Right forelimb (tissue), 1 donor: ENCODE results near the gene INTS7.
"Not testable (repeated sequence)": the region's sequence is repeated elsewhere in the genome, so short reads cannot be mapped to it uniquely, and the experiment has no call there.

Experiments
- DNase-seq: peaks from one replicate; pipeline ENCODE4 v3.0.0-alpha.2; 2018

Gene INTS7

DNA sequence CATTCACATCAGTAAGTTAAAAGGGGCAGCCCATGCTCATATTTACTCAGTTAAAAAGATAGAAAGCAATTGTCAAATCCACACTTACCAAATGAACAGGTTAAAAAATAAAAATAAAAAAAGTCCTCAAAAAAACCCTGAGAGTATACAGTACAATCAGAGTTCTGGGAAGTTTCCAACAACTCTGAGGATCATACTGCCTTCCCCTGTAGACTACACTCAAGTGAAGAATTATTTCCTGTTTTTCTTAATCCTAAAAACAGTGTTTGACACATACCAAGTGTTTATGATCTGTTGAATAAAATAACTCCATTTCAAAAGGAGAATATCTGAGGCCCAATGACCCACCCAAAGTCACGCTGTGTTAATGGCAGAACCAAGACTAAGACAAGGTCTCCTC is 61.8 kb downstream of the INTS7 start:
- no peak for DNase-seq

DNA sequence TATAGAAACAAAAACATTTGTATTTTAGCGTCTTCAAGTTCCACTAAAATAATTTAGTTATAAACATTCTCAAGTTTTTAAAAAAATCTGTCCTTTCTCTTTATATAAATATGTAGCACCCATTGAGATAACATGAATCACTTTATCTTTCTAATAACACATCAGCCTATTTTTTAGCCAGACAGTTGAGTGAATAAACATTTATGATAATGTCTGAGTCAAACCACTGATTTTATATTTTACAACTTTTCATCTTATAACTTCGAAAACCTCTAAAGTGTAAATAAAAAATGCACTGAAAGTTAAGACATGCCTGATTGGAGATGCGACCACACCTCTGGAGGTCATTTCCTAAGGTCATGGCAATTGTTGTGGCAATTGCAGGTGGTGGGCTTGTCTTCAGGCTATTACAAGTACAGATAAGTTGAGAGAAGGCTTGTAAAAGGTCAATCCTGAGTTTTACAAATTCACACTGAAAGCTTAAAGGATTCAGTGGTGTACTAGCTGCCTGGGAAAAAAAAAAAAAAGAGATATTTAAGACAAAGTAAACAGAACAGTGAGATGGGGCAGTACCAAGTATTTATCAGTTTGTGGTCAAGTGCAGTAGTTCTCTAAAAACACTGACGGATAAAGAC is 67.0 kb downstream of the INTS7 start:
- DNase-seq, result no peak

DNA sequence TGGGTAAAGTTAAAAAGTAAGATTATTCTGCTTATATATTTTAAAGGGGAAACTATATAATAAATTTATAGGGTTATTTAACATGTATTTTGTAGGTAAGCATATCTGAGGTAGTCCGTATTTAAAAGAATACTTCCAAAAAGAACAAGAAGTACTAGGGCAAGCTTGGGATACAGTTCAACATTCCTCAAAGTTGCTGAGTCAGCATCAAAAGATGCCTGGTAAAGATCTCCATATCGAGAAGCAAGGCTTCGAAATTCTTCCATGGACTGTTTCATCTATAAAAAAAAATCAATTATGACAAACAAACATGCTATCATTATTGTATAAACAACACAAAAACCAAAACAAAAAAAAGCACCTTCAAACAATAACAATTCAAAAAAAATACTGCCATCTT is 67.7 kb downstream of the INTS7 start:
- DNase-seq, result no peak

DNA sequence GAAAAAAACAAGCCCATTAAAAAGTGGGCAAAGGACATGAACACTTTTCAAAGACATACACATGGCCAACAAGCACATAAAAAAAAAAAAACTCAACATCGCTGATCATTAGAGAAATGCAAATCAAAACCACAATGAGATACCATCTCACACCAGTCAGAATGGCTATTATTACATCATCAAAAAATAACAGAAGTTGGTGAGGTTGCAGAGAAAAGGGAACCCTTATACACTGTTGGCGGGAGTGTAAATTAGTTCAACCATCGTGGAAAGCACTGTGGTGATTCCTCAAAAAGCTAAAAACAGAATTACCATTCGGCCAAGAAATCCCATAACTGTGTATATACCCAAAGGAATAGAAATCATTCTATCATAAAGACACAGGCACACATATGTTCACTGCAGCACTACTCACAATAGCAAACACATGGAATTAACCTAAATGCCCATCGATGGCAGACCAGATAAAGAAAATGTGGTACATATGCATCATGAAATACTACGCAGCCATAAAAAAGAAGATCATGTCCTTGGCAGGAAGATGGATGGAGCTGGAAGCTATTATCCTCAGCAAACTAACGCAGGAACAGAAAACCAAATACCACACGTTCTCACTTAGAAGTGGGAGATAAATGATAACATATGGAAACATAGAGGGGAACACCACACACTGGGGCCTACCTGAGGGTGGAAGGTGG is 70.1 kb downstream of the INTS7 start:
- DNase-seq, result no peak

DNA sequence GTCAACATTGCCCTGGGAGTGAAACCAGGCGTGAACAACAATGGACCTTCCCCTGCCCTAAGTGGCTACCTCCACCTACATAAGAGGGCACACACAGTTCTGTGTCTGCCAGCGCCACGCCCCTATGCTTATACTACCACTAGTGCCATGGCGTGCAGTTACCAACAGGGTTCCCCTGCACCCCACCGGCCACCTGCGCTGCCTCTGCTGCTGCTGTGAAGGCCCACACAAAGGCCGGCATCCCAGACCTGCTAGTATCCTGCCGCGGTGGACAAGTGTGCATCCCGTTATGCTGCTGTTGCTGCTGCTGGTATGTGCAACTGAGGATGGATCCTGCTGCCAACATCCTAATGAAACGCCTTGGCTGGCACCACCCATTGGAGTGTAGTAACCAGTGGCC is 75.7 kb downstream of the INTS7 start:
- no peak for DNase-seq

DNA sequence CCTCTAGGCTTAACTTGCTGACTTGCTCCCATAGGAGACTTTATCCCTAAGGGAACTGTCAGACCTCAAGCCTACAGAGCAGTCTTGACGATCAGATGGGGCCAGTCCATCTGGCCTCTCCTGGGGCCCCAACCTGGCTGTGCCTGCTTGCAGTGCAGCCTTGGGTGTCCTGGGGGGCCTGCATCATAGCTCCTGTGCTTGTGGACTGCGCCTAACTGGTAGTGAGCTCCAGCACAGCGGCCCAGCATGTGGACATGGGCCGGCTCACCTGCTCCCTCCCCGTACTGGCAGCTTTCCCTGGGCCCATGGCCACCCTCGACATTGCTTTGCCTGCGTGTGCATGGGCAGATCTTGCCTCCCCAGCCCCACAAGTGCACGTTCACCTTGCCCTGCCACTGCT is 76.1 kb downstream of the INTS7 start:
- DNase-seq, result no peak

DNA sequence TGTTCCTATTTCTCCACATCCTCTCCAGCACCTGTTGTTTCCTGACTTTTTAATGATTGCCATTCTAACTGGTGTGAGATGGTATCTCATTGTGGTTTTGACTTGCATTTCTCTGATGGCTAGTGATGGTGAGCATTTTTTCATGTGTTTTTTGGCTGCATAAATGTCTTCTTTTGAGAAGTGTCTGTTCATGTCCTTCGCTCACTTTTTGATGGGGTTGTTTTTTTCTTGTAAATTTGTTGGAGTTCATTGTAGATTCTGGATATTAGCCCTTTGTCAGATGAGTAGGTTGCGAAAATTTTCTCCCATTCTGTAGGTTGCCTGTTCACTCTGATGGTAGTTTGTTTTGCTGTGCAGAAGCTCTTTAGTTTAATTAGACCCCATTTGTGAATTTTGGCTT is 81.3 kb downstream of the INTS7 start:
- DNase-seq, result not testable (repeated sequence)

DNA sequence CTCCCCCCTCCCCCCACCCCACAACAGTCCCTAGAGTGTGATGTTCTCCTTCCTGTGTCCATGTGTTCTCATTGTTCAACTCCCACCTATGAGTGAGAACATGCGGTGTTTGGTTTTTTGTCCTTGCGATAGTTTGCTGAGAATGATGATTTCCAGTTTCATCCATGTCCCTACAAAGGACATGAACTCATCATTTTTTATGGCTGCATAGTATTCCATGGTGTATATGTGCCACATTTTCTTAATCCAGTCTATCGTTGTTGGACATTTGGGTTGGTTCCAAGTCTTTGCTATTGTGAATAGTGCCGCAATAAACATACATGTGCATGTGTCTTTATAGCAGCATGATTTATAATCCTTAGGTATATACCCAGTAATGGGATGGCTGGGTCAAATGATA is 81.8 kb downstream of the INTS7 start:
- DNase-seq, result not testable (repeated sequence)

DNA sequence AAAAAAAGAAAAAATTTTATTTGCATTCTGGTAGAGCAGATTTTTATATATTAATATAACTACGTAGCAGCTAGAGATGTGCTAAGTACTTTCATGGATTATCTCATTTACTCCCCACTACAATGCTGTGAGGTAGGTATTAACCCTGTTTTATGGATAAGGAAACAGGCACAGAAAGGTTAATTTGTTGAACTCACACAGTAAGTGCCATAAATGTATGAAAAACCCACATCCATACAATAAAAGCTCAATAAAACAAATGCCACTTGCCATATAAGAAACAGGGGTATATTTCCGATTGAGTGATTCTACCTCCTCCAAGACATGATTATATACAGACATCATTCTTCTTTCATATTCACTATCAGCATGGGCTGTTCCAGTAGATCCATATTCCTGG is 83.1 kb downstream of the INTS7 start:
- DNase-seq, result no peak

DNA sequence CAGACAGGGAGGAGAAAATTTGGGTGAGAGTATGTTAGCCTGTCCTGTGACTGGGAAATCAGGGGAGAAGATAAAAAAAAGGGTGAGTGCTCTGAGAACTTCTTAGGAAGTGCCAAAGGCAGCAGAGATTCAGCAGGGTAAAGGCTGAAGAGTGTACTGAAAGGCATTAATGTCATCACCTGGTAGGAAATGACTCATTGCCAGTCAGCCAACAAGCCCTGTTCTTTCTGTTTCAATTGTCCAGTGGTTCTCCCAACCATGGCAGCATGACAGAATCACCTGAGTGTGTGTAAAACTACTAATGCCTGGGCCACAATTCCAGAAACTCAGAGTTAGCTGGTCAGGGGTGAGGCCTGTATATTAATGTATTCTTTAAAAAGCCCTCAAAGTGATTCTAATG is 83.5 kb downstream of the INTS7 start:
- no peak for DNase-seq

DNA sequence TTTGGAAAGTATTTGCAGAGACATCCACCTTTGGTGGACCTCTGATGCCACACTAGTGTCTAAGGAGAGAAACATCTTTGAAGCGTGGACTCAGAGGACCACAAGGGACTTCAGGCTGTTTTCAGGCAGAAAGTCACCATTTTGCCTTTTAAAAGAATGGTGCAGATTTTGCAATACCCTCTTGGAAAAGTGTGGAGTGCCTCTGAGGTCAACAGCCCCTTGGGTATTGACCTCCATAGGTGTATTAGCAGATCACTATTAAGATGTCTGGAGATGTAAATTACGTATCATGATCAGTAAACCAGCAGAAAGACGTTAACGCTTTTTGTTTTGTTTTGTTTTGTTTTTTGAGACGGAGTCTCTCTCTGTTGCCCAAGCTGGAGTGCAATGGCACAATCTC is 87.0 kb downstream of the INTS7 start:
- DNase-seq, result no peak

DNA sequence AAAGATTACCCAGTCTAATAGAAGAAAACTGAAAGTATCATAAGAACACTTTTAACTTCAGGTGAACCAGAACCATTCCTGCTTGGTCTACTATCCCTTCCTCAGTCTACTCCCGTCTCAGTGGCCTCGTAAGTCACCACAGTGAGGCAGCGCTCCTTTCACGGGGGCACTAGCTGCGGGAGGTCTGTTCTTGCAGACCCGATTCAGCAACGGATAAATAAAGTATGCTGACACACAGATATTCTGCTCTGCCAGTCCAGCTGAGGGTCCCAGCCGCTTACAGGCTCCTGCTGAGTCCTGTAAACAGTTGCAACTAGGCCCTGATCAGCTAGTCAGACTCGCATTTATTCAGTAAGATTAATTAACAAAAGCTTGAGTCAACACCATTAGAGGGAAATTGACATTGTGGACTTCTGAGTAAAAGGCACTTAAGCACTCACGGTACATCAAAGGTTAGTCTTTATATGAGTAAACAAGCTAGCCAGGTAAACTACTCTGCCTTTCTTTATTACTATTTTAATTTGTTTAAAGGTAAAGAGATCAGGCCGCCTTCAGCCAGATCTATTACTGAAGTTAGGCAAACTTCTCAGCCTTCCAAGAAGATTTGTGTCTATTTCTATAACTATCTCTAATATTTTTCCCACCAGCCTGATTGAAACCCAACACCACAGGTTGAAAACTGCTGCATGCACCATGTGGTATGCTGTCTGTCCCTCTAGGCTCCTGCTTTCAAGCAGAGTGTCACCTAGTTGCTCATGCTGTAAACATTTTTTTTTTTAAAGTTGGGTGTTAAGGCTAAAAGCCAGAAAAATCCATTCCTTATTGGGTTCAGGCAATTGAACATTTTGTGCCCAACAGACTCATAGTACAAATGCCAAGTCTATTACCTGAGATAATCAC is 87.7 kb downstream of the INTS7 start:
- DNase-seq, result no peak

DNA sequence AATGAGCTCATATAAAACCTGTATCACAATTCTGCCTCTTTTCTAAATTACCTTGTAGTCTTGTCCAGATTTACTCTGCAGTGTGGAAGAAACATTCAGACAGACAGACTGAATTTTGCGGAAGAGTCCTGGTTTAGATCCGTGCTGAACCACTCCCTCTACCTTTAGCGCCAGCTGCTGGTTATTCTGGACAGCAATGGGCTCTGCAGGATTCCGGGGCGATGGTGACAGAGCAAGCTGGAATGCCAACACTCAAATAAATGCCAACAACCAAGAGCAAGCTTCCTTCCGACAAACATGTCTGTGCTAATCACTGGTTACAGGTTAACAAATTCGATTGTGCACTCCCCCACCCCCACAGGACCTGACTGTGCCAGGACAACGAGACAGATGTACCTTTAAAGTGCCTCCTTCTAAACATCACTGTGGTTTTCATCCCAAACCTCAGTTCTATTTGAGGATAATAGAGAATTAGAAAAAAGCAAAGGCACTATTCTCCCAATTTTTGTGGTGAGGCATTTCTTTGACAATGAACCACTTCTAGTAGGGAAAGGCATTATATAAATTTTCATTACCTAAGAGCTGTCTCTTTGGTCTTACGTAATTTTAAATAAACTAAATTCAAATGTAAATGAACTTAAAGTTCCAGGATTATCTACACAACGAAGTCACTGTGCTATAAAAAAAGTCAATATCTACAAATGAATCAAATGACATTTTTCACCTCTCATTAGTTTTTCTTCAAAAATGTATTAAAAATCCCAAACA is 90.4 kb downstream of the INTS7 start:
- no peak for DNase-seq

DNA sequence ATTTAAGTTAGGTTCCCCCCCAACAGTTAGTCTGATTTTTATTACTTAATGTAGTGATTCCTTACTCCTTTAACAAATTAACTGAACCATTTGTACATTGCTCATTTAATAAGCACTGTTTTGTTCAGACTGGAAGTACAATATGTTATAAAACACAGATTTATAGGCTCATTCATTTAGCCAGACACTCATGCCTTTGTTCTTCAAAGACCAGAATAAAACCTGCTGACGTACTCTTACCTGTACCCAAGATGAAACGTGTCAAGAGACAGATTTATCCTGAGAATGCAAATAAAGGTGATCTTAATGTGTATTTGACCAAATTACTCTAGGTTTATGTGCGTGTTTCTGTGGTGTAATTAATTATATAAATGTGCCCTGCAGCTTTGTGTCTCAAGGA is 92.8 kb downstream of the INTS7 start:
- DNase-seq, result no peak

DNA sequence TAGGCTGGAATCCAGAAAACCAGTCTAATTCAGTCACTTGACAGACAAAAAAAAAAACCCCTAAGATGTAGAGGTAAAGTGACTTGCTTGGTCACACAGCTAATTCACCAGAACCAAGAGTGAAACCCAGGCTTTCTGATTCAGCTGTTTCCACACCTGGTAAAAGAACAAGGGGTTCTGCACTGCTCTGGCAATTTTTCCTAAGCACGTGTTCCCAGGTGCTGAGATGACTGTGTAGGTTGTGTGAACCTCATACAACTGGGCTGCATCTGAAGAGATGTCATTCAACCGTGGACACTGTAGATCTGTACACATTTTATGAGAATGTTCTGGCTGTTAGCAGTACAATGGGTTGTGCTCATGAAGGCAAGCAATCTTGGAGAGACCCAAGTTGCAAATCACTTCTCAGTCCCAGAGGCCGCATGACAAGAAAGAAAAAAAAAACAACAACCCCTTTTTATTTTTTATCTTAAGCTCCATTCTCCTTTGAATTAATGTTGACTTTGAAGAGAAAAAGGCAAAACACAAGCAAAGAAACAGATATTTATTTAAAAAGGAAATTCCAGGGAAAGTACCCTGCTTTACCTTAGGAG is 95.4 kb downstream of the INTS7 start:
- DNase-seq, result no peak

DNA sequence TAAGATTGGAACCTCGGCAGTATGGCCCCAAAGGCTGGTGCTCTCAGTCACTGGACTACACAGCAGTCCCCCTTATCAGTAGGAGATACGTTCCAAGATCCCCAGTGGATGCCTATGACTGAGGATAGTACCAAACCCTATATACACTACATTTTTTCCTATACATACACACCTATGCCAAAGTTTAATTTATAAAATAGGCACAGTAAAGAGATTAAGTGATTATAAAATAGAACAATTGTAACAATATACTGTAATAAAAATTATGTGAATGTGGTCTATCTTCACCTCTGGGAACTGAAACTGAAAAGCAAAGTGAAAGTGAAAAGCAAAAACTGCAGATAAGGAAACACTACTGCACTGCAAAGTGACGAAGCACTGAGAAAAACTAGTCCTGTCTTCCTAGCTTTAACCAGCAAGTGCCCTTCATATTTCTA is 96.8 kb downstream of the INTS7 start:
- no peak for DNase-seq

DNA sequence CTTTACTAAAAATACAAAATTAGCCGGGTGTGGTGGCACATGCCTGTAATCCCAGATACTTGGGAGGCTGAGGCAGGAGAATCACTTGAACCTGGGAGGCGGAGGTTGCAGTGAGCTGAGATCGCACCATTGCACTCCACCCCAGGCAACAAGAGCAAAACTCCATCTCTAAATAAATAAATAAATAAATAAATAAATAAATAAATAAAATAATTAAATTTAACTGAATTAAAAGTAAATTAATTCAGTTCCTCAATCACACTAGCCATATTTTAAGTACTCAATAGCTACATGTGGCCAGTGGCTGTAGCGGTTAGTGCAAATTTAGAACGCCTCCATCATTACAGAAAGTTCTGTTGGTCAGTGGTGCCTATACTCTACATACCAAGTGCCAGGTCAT is 97.9 kb downstream of the INTS7 start:
- DNase-seq, result not testable (repeated sequence)

DNA sequence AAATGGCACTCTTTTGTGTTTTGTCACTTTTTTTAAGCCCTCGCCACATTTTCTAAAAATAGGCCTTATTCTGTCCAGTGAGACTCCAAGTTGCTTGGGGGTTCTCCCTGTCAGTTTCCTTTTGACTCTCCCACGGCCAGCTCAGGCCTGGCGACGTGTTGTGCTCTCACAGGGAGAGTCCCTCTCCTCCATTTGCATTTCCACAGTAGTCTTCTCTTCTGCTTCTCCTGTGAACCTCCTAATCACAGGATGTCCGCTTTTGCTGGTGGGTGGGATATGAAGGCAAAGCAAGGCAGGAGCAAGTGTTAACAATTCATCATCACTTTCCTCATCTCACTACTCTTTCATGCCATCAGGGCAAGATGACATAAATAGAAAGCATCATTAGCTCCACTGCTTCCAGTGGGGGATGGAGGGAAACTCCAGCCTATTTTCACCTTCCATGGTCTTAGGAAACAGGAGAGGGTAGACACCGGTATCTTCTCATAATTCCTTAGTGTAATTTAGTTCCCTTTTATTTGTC is 99.8 kb downstream of the INTS7 start:
- DNase-seq, result no peak

DNA sequence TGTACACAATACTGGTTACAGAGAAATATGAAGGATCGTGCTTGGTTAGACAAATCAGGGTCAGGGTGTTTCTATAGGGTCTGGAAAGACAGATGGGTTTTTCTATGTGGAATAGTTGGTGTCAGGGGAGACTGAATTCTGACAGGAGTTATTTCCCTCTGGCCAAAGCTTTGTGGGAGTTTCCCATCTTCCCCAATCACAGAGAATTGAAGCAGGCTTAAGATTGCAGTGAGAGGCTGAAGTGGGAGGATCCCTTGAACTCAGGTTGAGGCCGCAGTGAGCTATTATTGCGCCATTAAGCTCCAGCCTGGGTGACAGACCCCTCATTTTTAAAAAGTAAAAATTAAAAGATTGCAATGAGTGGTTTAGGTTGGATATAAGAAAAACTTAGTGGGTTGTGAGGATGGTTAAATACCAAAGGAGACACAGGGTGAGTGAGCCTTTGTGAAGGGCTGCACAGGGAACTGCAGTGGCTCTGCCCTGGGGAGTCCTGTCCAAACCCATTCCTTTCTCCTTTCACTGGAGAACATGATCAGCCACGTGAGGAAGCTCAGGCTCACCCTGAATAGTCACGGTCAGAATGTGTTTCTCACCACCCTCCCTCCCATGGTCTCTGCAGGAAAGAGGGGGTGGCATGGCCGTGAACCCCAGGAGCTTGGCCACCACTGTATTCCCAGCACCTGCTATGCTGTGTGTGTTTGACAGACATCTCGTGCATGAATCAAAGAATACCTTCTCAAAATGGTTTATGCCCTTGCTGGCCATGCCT is 101.2 kb downstream of the INTS7 start:
- no peak for DNase-seq

DNA sequence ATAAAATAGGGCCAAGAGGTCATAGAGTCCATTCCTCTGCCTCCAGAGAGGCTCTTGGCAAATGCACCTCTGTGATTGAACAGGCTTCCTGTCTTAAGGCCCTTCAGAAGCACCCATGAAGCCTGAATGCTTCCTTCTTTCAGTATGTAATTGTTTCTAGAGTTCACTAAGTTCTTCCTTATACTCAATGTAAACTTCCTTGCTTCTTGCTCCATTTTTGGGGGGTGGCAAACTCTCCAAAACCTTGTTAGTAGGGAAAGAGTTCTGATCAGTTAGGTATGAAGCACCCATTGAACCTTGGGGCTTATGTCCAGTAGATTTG is 102.5 kb downstream of the INTS7 start:
- no peak for DNase-seq

DNA sequence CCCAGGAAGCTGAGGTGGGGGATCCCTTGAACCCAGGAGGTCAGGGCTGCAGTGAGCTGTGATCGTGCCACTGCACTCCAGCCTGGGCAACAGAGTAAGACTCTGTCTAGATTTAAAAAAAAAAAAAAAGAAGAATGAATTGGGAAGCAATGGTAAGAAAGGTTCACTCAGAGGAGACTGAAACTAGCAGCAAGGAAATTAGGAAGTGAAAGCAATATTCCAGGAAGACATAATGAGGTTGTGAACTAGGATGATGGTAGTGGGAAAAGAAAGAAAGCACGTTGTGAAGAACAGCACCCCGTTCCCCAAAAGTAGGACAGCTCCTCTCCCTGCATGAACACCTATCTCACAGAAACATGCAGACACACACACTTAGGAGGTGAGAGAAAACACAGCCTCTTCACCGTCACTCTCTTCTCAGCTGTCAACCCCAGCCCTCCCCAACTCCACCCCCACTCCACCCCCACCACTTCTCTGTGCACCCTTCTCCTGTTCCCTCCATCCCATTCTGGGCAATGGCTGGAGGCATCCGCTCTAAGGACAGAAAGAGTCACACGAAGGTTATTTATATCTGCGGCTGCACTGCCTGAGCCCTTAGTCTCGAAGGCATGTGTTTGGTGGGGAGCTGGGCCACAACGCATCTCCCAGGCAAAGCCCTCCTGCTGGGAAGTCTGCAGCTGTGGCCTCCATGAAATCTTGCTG is 103.0 kb downstream of the INTS7 start:
- DNase-seq, result no peak
